NCI-H526 (cell line): ENCODE measurements around the gene WDR20.
"Not testable (repeated sequence)": the region's sequence is repeated elsewhere in the genome, so short reads cannot be mapped to it uniquely, and the experiment has no call there.

Source experiments
- DNase-seq, 2 experiments: peaks; one replicate each; lab custom pipeline; 2025; lab: John Stamatoyannopoulos, UW

WDR20 gene

GRCh38 chr14:102238131-102238530 lies 98.4 kb downstream of the WDR20 start:
- no peak for DNase-seq

GRCh38 chr14:102238766-102239165 lies 99.1 kb downstream of the WDR20 start:
- no peak for DNase-seq

GRCh38 chr14:102239231-102239630 lies 99.5 kb downstream of the WDR20 start:
- no peak for DNase-seq

GRCh38 chr14:102240481-102240880 lies 100.8 kb downstream of the WDR20 start:
- DNase-seq, result not testable (repeated sequence)

- no peak for DNase-seq
These were observed 101.5 kb downstream of the WDR20 start for GRCh38 chr14:102241147-102241546.

GRCh38 chr14:102243795-102244194 lies 104.1 kb downstream of the WDR20 start:
- DNase-seq, result not testable (repeated sequence)

GRCh38 chr14:102246071-102246470 lies 106.4 kb downstream of the WDR20 start:
- no peak for DNase-seq

- DNase-seq, result no peak
These were observed 108.4 kb downstream of the WDR20 start for GRCh38 chr14:102248121-102248520.

GRCh38 chr14:102249041-102249440 lies 109.3 kb downstream of the WDR20 start:
- DNase-seq, result no peak

GRCh38 chr14:102249981-102250380 lies 110.3 kb downstream of the WDR20 start:
- no peak for DNase-seq

GRCh38 chr14:102250636-102251035 lies 110.9 kb downstream of the WDR20 start:
- DNase-seq, result no peak

GRCh38 chr14:102251161-102251560 lies 111.5 kb downstream of the WDR20 start:
- no peak for DNase-seq

GRCh38 chr14:102252834-102253801 lies 113.4 kb downstream of the WDR20 start:
- no peak for DNase-seq

GRCh38 chr14:102255401-102256190 lies 115.9 kb downstream of the WDR20 start:
- DNase-seq, result no peak

- no peak for DNase-seq
These were observed 117.0 kb downstream of the WDR20 start for GRCh38 chr14:102256716-102257115.

- no peak for DNase-seq
These were observed 118.4 kb downstream of the WDR20 start for GRCh38 chr14:102258136-102258535.
